Erythroblast (primary cell): ENCODE data around the gene CLSTN1.

Experiments used
- GATA1 ChIP-seq: IDR thresholded peaks from 2 replicates; pipeline ENCODE4 v1.6.1; 2011; ENCODE audit warnings: low read depth, mild to moderate bottlenecking, control low read depth, low read length, moderate library complexity
- POLR2A ChIP-seq: IDR thresholded peaks from 2 replicates; pipeline ENCODE4 v1.6.1; 2011; ENCODE audit warnings: mild to moderate bottlenecking, low read length

DNA sequence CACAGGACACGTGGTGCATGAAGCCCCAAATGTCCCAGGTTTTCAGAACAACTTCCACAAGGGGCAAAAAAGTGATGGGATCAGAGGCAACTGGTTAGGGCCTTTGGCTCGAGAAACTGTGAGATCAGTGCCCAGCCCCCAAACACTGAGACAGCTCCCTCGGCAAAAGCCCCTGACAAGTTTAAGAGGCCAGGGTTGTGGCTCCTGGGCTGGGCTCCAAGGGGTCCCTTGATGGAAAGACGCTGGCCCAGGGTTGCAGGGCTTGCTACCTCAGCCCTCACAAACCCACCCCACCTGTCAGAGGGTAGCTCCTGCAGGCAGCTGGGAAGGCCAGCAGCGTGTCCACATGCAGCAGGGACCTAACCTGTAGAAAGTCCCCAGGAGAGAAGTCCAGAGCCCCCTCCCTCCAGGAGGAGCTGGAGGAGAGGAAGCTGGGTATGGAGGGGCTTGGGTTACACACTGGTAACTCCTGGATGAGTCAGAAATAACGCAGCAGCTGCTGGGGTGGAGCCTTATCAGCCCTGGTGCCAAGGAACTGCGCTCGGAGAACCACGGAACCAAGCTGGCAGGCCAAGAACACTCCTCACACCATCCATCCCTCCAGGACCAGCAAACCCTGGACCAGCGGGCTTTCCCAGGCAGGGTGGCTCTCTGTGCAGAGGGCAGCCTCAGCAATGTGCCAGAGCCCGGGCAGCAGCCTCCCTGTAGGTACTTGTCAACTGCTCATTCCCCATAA is 48.8 kb upstream of the CLSTN1 start:
- no peak for TF ChIP-seq POLR2A
- no peak for TF ChIP-seq GATA1
